KMS-11 (cell line): ENCODE data around the gene PDZD2.
"Not testable (repeated sequence)": the region's sequence is repeated elsewhere in the genome, so short reads cannot be mapped to it uniquely, and the experiment has no call there.

Experiments used
- H2AFZ ChIP-seq: fragments of 200-600 bp; sonication (generic); 2 replicates; pipeline ENCODE4 v1.6.1; 2016; ENCODE audit warnings: antibody characterized with exemption, mixed run types, low read depth
- H3K27ac ChIP-seq: fragments of 200-600 bp; sonication (generic); 2 replicates; pipeline ENCODE4 v1.6.1; 2016; ENCODE audit warnings: mild to moderate bottlenecking, mixed run types
- H3K27me3 ChIP-seq: fragments of 200-600 bp; sonication (generic); 2 replicates; pipeline ENCODE4 v1.6.1; 2017; ENCODE audit warnings: mild to moderate bottlenecking, low read depth, mixed run types, moderate library complexity; ENCODE audit not compliant: insufficient read depth
- H3K36me3 ChIP-seq: fragments of 200-600 bp; sonication (generic); 2 replicates; pipeline ENCODE4 v1.6.1; 2017; ENCODE audit warnings: mild to moderate bottlenecking, mixed run types; ENCODE audit not compliant: insufficient read depth
- H3K4me1 ChIP-seq: fragments of 200-600 bp; sonication (generic); 2 replicates; pipeline ENCODE4 v1.6.1; 2016; ENCODE audit warnings: mild to moderate bottlenecking, low read depth, mixed run types; ENCODE audit not compliant: poor library complexity, severe bottlenecking
- H3K4me2 ChIP-seq: fragments of 200-600 bp; sonication (generic); 2 replicates; pipeline ENCODE4 v1.7.0; 2016; ENCODE audit warnings: mild to moderate bottlenecking, mixed run types
- H3K4me3 ChIP-seq: fragments of 200-600 bp; sonication (generic); IDR thresholded peaks from 2 replicates; pipeline ENCODE4 v1.6.1; 2017; ENCODE audit warnings: low read depth, low read length, mixed read lengths; ENCODE audit not compliant: insufficient read depth
- H3K79me2 ChIP-seq: fragments of 200-600 bp; sonication (generic); 2 replicates; pipeline ENCODE4 v1.6.1; 2016; ENCODE audit warnings: low read depth, mixed run types; ENCODE audit not compliant: insufficient read depth
- H3K9ac ChIP-seq: fragments of 200-600 bp; sonication (generic); 2 replicates; pipeline ENCODE4 v1.6.1; 2016; ENCODE audit warnings: mild to moderate bottlenecking, mixed run types
- H4K20me1 ChIP-seq: fragments of 200-600 bp; sonication (generic); 2 replicates; pipeline ENCODE4 v1.6.1; 2016; ENCODE audit warnings: mild to moderate bottlenecking, mixed run types; ENCODE audit not compliant: insufficient read depth
- CTCF ChIP-seq: fragments of 200-600 bp; sonication (generic); conservative IDR thresholded peaks from 2 replicates; pipeline ENCODE4 v1.6.1; 2017; ENCODE audit warnings: low read depth, mild to moderate bottlenecking, antibody characterized with exemption, low read length, moderate library complexity, mixed read lengths

PDZD2 gene

GRCh38 chr5:32109236-32109635 is 470.3 kb downstream of the PDZD2 start:
- no peak overlapping the region for H3K4me2 ChIP-seq
- no peak overlapping the region for H3K27ac ChIP-seq
- H3K4me1 ChIP-seq = no peaks in the 10 kb centered on the region
- no peak overlapping the region for H2AFZ ChIP-seq
- H3K4me3 ChIP-seq = no peak overlapping the region
- H3K36me3 ChIP-seq = no peaks in the 10 kb centered on the region; the same call in 1 of the 2 replicates
- no peak for TF ChIP-seq CTCF
- H3K27me3 ChIP-seq = no peaks in the 10 kb centered on the region
- no peak overlapping the region for H3K9ac ChIP-seq
- no peaks in the 10 kb centered on the region for H4K20me1 ChIP-seq
- no peaks in the 10 kb centered on the region for H3K79me2 ChIP-seq

DNA sequence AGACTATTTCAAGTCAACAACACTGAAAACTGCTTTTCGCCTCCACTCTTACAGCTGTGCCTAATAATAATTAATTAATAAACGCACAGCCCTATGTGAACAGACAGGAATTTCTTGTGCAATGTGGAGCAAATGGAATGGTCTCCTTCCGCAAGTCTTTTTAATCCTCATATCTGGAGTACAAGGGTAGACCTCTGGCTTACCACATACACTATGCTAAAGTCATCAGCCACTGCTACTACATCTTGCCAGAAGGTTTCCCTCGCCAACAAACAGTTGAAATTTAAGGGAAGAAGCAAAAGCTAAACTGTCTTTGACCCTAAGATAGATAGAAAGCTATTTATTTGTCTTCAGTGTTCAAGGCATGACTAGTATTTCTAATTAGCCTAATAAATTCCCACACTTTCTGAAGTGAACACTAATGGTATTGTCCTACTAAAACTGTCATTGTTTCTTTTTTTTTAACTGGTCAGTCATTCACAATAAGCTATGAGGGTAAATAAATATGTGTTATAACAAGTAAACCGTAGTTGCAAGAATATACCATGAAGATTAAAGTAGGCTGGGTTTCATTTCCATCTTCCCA is 471.3 kb downstream of the PDZD2 start:
- H3K27ac ChIP-seq = no peak overlapping the region
- H3K27me3 ChIP-seq = no peaks in the 10 kb centered on the region
- no peaks in the 10 kb centered on the region; the same call in 1 of the 2 replicates for H3K36me3 ChIP-seq
- H3K79me2 ChIP-seq = no peaks in the 10 kb centered on the region
- no peaks in the 10 kb centered on the region for H3K4me1 ChIP-seq
- H3K4me2 ChIP-seq = no peak overlapping the region
- no peaks in the 10 kb centered on the region for H4K20me1 ChIP-seq
- H3K4me3 ChIP-seq = no peak overlapping the region
- no peak overlapping the region for H3K9ac ChIP-seq
- TF ChIP-seq CTCF = no peak
- no peak overlapping the region for H2AFZ ChIP-seq

DNA sequence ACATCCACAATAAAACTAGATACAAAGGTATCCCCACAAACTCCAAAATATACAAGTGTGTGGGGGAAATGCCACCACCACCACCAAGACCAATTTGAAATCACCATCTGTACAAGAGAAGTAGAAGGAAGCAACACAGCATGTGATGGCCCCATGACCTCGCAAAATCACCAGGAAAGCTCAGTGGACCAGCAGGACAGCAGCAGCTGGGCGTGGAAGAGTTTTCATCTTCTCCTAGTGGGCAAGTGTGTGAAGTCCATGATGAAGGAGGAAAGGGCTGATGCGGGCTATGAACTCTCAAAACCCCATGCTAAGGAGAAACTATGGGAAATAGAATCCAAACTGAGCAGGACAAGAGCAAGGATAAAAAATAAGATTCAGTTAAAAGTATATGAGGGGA is 477.1 kb downstream of the PDZD2 start:
- Histone ChIP-seq H3K4me3 (no peak overlapping the region), H3K79me2 (no peaks in the 10 kb centered on the region), H3K4me1 (peaks cover 4% of the 10 kb centered on the region), H3K4me2 (no peak overlapping the region), H3K36me3 (no peaks in the 10 kb centered on the region; the same call in 1 of the 2 replicates), H3K27me3 (no peaks in the 10 kb centered on the region), H4K20me1 (peaks cover 5% of the 10 kb centered on the region; the same call in 1 of the 2 replicates), H2AFZ (no peak overlapping the region), H3K27ac (no peak overlapping the region), H3K9ac (no peak overlapping the region)
- no peak for TF ChIP-seq CTCF

DNA sequence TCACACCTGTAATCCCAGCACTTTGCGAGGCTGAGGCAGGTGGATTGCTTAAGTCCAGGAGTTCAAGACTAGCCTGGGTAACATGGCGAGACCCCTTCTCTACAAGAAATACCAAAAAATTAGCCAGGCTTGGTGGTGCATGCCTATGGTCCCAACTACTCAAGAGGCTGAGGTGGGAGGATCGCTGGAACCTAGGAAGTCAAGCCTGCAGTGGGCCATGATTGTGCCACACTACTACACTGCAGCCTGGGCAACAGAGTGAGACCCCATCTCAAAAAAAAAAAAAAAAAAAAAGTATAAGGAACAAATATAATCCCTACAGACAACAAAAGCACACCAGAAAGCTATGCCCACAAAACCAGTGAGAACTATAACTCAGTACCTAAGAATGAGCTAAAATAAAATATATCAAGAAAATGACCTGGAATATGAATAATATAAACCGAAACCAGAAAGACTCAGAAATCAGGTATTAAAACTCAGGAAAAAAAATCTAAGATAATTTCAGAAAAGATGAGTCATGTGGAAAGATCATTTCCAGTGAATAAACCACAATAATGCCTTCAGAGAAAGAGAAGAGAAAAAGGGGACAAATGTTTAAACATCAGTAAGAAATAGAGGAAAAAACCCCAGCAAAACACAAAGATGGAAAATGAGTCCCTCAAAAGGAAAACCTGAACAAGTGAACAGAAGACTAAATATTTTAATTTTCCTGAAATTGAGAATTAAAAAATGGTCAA is 477.8 kb downstream of the PDZD2 start:
- Histone ChIP-seq H3K9ac (no peak overlapping the region), H3K79me2 (no peaks in the 10 kb centered on the region), H3K4me2 (no peak overlapping the region), H3K4me3 (no peak overlapping the region), H3K4me1 (peaks cover 4% of the 10 kb centered on the region), H3K27me3 (no peaks in the 10 kb centered on the region), H3K27ac (no peak overlapping the region), H4K20me1 (peaks cover 5% of the 10 kb centered on the region; the same call in 1 of the 2 replicates), H2AFZ (no peak overlapping the region), H3K36me3 (no peaks in the 10 kb centered on the region; the same call in 1 of the 2 replicates)
- no peak for TF ChIP-seq CTCF

DNA sequence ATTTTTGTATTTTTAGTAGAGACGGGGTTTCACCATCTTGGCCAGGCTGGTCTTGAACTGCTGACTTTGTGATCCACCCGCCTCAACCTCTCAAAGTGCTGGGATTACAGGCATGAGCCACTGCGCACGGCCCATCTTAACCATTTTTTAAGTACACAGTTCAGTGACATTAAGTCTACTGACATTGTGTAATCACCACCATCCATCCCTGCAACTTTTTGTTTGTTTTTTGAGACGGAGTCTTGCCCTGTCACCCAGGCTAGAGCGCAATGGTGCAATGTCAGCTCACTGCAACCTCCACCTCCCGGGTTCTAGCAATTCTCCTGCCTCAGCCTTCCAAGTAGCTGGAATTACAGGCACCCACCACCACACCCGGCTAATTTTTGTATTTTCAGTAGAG is 480.0 kb downstream of the PDZD2 start:
- H3K79me2 ChIP-seq, H3K4me1 ChIP-seq, H3K4me2 ChIP-seq, H3K27ac ChIP-seq, H4K20me1 ChIP-seq, H3K4me3 ChIP-seq, H3K36me3 ChIP-seq, H3K9ac ChIP-seq, H2AFZ ChIP-seq, H3K27me3 ChIP-seq: not testable (repeated sequence)
